Measurements from ENCODE around the gene REPS1. TPM values are rescaled to one million over a fixed set of nuclear protein-coding genes. Genes with fewer than 3 reads are reported as not detected.

The REPS1 gene
- total and polyA plus RNA-seq, 2 of the 13 experiments (the other 11 are each of a cell fraction or from before 2014, with no cell fraction given) = 36.4 to 38.3 TPM

DNA sequence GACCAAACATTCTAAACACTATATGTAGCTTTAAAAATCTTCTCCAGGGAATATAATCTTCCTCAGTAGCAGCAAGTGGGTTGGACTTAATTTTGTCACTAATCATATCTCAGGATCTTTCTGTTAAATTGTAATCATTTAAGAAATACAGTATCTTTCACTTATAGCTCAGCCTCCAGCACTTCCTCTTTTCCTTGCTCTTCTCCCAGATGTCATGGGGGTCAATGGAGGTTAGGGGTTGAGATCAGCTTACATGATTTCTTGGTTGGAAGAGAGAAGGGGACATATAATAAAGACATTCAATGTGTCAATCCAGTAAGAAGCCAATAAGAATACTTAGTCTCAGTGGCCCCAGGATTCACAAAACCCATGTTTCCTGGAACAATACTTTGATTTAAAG, 15.7 kb upstream of the REPS1 start (continued):
- TF ChIP-seq, protein P1, sequence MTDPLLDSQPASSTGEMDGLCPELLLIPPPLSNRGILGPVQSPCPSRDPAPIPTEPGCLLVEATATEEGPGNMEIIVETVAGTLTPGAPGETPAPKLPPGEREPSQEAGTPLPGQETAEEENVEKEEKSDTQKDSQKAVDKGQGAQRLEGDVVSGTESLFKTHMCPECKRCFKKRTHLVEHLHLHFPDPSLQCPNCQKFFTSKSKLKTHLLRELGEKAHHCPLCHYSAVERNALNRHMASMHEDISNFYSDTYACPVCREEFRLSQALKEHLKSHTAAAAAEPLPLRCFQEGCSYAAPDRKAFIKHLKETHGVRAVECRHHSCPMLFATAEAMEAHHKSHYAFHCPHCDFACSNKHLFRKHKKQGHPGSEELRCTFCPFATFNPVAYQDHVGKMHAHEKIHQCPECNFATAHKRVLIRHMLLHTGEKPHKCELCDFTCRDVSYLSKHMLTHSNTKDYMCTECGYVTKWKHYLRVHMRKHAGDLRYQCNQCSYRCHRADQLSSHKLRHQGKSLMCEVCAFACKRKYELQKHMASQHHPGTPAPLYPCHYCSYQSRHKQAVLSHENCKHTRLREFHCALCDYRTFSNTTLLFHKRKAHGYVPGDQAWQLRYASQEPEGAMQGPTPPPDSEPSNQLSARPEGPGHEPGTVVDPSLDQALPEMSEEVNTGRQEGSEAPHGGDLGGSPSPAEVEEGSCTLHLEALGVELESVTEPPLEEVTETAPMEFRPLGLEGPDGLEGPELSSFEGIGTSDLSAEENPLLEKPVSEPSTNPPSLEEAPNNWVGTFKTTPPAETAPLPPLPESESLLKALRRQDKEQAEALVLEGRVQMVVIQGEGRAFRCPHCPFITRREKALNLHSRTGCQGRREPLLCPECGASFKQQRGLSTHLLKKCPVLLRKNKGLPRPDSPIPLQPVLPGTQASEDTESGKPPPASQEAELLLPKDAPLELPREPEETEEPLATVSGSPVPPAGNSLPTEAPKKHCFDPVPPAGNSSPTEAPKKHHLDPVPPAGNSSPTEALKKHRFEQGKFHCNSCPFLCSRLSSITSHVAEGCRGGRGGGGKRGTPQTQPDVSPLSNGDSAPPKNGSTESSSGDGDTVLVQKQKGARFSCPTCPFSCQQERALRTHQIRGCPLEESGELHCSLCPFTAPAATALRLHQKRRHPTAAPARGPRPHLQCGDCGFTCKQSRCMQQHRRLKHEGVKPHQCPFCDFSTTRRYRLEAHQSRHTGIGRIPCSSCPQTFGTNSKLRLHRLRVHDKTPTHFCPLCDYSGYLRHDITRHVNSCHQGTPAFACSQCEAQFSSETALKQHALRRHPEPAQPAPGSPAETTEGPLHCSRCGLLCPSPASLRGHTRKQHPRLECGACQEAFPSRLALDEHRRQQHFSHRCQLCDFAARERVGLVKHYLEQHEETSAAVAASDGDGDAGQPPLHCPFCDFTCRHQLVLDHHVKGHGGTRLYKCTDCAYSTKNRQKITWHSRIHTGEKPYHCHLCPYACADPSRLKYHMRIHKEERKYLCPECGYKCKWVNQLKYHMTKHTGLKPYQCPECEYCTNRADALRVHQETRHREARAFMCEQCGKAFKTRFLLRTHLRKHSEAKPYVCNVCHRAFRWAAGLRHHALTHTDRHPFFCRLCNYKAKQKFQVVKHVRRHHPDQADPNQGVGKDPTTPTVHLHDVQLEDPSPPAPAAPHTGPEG (CRISPR knock-in tag; IDR thresholded peaks at IDR 0.05) = no peak

DNA sequence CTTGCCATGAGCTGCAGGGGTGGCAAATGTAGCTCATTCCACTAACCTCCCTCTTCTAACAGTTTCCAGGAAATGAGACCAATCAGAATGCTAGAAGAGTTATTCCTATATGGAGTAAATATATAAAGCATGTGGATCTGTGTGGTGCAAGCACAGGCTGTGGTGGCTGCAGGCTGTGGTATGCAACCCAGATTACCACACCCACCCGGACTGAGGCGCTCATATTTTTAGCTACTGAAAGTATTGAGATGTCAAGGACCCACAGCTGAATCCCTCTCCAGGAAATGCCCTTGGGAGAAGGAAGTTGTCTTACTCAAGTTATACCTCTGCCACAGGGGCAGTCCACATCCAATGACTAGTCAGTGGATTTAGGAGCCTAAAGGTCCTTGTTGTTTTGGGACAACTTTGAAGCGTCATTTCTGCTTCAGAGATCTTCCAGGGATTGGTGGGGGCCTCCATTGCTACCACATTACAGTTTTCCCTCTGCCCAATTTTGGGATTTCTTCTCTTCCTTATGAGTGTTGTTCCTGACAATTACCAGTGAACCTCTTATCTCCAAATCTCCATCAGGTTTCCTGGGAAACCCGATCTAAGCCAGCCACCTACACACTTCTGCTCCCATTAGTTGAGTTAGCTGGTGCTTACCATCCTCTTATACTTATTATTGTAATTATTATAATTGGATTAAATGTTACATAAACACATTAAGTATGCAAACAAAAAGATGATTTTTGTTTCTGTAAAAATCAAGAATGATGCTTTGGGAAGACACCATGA, 12.1 kb upstream of the REPS1 start:
- peak; percentile 51; the same call in 2 of the 3 replicates for ATAC-seq
- intact Hi-C loops (cut with micrococcal nuclease; ENCODE audit: unreplicated experiment) = no loop called here
- no peak for FAIRE-seq

More for the DNA sequence above, 12.1 kb upstream of the REPS1 start:
- H3K36me3 ChIP-seq (replicated peaks in 1 of 2; ENCODE audit: control insufficient read depth in 1 of 2, insufficient read depth in 2 of 2, low read length in 2 of 2) = no peaks in the 10 kb centered on the region
- 21% methylated on average over 4 of the region's 4 CpGs for WGBS (ENCODE audit: low lambda C conversion rate)
- no peaks in the 10 kb centered on the region for H3K27me3 ChIP-seq (ENCODE audit: control insufficient read depth in 1 of 2, insufficient read depth in 2 of 2, low read length in 2 of 2)
- BruUV-seq (replicated peaks) = no TSS peak
- H3K4me1 ChIP-seq (ENCODE audit: insufficient read depth, low read length) = peaks cover 16% of the 10 kb centered on the region
- in situ Hi-C loops (cut with HindIII; ENCODE audit: extremely low pct_ligation_motif_present, low pct_unique_long_range_greater_than_20kb) = no loop called here
- no peaks in the 10 kb centered on the region for H3K79me2 ChIP-seq (ENCODE audit: insufficient read depth, low read length)
- H3K9me3 ChIP-seq (ENCODE audit: low read length) = no peaks in the 10 kb centered on the region
- no peak overlapping the region for H3K27ac ChIP-seq (ENCODE audit: extremely low read length, insufficient read depth, low read length)
- CTCF ChIA-PET (ENCODE audit: low intra/inter-chr PET ratio, low total read pairs) = no interaction called here
- H3K9ac ChIP-seq (ENCODE audit: insufficient read depth, low read depth, low read length) = no peak overlapping the region
- H2AFZ ChIP-seq (ENCODE audit: low read length) = no peak overlapping the region
- H3K4me3 ChIP-seq (replicated peaks in 1 of 3; ENCODE audit: insufficient read depth in 1 of 3, low read depth in 2 of 3, low read length in 3 of 3) = no peak overlapping the region
- no peak for DNase-seq (ENCODE audit: low spot score)
- no peak overlapping the region for H3K4me2 ChIP-seq (ENCODE audit: low read depth, low read length)
- H4K20me1 ChIP-seq (ENCODE audit: insufficient read depth, low read length) = no peaks in the 10 kb centered on the region
- POLR2A ChIA-PET = no interaction called here
- TF ChIP-seq ZNF367 (CRISPR knock-in tag; IDR thresholded peaks at IDR 0.05; ENCODE audit: borderline replicate concordance) = no peak
